HG03066 (cell line): ENCODE results near the gene LRMDA.

Source experiments
- ATAC-seq: cut with Tn5 transposase; IDR thresholded peaks from one replicate; pipeline ENCODE4 v1.9.1; 2021; ENCODE audit warnings: low read depth; ENCODE audit not compliant: unreplicated experiment

LRMDA gene

DNA sequence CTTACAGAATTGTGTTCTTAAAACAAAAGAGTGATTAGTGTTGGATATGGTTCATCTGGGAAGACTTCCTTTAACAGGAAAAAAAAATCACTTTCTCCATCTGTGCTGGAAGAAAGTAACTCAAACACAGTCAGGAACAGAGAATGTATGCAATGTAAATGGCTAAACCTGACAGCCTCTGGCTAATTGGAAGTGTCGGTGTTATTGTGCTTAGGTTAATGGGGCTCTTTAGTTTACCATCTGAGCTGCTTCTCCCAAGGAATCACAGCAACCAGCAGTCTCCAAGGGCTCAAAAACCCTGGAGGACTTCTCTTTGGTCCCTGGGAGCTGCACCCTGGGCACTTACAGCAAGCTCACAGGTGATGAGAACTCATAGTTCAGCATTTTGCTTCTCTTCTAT, 724.5 kb downstream of the LRMDA start:
- no peak for ATAC-seq

DNA sequence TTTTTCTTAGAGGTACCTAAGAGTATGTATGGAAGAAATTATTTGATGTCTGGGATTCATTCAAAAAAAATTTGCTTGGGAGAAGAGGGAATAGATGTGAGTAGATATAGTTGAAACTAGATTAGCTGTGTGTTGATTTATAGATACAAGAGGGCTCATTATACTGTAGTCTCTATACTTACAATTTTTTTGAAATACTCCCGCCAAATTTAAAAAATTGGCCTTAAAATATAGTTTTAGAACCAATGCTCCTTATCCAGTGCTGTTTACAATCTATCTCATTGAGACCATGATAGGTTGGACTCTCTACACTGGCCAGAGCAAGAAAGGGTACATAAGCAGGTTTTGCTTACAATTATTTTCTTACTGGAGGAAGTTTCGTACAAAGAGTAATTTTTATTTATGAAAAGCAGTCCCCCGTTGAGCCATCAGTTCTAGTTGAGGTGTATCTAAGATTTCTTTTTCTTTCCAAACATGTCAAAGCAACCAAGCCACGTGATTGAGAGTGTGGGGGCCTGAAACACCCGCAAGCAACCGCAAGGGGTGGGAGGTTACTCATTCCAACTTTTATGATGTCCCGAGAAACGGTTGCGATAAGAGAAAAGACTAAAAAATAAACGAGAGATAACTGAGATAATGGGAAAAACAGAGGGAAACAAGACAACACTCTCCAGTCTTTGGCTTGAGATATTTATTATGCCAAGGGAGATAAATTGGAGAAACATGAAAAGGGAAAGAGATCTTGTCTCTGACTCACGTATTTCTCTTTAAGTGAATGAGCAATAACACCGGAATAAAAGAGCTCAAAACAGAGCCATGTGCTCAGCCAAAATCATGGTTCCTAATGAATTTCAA, 729.2 kb downstream of the LRMDA start:
- no peak for ATAC-seq

DNA sequence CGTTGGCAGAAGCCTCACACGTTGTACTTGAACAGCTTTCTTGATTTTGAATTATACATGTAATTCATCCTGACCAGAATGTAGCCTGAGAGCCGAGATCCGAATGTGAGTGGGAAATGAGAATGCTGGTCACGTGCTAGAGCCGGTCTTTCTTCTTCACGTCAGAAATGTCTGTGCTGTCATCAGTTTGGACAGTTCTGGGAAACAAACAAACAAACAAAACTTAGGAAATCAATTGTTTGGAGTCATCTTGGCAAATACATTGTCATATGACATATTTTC, 729.8 kb downstream of the LRMDA start:
- ATAC-seq: no peak

DNA sequence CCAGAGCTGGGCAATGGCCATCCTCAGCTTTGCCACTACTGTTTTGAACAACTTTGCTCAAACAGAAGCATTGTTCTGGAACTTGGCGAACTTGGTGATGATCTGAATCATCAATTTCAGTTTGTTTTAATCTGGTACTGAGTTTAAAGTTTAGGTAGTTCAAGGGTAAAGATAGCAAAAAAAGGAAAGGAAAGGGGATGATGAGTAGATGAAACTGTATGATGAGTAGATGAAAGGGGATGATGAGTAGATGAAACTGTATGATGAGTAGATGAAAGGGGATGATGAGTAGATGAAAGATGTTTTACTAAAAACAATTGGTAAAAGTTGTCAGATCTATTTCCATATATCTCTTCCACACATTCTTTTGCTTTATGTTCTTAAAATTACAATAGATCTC, 737.0 kb downstream of the LRMDA start:
- ATAC-seq: no peak

DNA sequence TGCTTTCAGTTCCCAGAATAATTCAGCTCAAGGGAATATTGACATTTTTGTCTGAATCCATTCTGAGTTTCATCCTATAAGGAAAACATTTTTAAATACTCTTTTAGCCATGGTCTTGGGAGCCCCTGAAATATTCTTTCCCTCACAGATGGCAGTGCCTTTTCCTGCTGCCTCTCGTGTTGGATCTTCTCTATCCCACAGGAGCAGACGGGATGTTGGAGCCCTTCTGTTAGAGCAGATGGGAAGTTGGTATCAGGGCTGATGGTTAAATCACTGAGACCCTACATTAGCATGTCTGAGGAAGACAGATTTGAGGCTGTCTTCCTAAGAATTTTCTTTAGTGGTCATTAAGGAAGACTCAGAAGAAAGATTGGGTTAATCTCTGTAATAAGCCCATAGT, 737.8 kb downstream of the LRMDA start:
- no peak for ATAC-seq

DNA sequence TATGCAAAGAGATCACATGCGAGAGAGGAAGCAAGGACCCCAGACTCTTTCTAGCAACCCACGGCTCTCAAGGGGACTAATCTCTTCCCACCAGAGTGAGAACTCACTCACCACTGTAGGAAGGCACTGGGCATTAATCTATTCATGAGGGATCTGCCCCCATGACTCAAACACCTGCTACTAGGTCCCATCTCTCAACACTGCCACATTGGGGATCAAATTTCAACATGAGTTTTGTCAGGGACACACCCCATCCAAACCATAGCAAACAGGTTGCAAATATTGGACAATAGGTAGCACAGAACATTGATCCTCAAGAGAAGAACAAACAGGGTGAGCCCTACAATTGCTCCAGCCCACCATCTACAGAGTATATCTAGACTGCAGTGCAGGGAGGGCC, 740.6 kb downstream of the LRMDA start:
- ATAC-seq: no peak

DNA sequence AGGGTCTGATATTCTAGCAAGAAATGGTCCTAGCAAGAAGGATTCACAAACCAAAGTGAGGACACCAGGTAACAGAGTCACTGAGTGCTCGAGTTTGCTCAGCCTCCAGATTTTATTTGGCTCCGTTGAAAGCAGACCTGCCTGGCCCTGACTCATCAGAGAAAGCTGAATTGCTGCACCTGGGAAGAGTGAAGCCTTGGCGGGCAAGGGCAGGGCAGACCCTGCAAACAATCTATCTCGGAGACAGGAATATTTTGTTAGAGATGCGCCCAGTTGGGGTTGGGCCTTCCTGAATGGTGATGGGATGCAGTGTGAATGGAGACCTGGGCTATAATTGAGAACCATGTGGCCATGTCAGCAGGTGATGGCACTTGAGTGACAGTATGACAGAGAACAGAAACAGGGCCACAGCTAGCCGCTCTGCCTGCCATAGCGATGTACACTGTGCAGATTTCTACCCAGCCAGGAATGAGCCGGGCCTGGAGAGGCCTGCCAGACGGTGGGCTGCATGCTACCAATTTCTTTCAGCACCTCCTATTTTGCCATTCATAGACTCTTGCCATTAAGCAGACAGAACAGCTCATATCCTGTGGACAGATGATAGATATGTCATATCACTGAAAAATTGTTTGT, 744.2 kb downstream of the LRMDA start:
- no peak for ATAC-seq

DNA sequence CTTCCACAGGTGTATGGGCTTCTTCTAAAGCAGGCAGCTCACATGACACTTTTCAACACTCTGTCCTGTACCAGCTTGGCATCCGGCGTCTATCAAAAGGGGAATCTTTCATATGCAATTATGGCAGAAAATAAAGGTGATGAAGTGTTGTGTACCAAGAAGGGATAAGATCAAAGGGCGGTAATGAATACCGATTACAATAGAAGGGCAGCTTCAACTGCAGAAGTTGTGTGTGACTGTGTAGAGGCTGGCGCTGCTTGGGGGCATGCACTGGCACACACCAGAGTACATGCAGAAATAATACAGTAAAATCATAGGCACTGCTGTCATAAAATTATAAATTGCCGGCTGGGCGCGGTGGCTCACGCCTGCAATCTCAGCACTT, 744.7 kb downstream of the LRMDA start:
- no peak for ATAC-seq

DNA sequence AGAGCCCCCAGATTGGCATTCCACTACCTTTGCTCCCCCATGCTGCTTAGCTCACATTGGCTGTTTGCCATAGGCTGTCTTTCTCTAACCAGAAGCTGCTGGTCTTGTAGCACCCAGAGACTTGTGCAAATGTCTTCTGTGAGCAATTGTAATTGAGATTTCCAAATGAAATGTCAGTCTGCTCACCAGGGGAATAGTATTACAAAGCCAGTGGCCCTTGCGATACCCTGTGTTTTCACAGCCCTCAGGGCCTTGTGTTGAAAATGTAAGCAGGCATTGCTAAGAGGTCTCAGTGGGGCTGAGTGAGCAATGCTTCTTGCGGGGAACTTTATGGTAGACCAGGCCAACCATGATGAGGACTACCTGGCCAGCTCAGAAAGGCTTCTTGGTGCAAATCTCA, 746.5 kb downstream of the LRMDA start:
- no peak for ATAC-seq

DNA sequence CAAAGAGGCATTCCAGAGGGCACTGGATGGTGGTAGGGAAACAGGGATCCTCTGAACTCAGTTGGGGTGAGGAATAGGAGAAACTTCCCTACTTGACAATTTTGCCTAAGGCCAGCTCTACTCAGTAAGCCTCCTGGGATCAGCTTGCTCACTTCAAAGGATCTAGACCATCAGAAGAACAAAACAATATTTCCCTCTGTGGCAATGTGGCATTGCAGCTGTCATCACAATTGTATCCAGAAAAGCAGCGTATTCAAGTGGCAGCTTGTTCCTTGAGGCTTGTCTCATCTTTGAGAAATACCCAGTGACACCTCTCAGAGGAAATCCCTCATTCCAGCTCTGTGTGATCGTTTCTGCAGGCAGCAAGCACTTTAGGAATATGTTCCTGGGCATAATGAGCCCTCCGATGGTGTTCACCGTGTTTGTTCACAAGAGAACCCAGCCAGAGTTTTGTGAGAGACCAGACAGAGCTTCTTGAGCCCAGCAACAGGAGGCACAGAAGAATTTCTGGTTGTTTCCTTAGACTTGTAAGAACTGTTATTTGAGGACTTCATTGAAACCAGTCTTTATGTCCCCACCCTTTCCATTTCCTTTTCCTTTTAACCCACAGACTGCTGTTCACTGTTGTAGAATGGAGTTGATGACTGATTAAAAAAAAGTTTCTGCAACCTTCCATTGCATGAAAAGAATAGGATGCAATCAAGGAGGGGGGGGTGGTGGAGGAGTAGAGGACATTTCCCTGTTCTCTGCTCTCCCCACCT, 747.3 kb downstream of the LRMDA start:
- ATAC-seq: no peak

DNA sequence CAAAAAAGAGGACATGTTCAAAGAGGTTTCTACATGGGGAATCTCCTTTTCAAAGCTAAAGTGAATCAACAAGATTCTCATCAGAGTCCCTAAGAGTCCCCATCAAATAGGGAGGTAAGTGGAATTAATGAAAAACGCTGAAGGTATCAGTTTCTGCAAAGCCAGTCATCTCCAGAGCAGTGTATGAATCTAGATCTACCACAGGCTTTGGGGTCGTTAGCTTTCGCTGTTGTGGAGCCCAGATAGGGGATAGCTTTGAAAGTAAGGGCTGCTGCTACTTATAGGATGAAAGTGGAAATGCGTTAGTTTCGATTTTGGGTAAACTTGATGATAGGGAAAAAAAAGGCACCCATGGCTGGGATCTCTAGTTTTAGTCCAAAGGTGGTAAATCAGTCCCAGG, 748.4 kb downstream of the LRMDA start:
- no peak for ATAC-seq

DNA sequence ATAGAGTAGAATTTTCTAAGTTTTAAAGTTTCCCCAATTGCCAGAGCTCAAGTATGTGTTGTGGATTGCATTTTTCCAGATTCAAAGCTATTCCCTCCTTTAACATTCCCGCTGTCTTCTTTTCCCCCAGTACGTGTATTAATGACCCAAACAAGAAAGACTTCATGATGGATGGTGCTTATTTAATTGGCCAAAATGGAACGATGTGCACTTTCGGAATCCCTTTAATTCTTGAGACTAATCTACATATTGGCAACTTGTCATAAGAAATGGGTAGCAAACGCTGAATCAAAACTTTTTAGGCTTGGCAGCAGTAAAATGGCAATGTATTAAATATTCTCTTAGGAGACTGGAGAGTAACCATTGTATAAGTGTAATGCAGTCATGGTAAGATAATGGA, 753.2 kb downstream of the LRMDA start:
- no peak for ATAC-seq

DNA sequence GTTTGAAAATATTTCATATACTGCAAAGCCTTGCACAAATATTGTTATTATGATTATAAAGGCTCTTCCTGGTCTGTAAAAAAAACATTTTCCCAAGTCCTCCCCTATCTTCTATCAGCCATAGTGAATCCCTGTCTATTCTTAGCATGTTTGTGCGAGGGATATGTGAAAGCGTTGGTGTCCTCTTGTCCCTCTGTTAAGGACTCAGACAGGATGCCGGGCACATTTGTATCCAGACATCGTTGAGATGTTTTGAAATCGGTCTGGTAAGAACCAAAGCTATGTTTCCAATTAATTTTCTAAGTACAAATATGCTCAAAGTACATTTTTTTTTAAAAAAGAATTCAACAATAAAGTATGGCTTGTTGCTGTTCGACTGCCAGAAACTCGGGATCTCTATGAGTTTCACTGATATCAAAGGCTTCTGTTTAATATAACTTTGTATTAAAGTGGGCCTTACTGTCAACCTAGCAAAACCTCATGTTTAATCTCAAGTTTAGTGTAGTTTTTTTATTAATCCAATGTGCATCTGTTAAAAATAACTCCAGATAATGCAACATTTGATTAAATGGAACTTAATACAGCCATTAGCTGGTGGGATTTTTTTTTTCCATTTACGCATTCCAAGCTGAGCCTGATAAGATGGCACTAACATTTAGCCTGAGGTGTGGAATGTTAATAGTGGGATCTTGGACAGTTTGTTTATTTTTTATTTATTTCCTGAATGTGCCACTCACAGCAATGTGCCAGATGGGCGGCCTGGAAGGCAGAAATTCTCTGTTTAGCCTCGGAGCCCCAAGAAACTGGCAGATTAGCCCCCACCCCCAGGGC, 754.3 kb downstream of the LRMDA start:
- ATAC-seq: no peak

DNA sequence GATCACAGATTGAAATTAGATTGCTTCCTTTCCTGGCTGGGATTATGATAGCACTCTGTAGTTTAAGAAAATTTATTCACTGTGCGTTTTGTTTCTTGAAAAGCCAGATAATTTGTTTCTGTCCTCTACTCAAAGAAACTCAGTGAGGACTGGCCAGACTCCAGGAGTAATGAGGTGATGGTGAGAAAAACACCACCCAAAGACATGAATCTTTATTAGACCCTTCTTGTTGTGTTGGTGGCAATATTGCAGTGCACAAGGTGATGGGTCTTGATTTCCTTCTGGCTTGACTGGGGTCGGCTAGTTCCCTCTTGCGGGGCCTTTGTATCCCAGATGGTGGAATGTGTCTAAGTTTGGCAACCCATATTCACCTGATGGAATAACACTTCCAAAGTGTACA, 756.8 kb downstream of the LRMDA start:
- no peak for ATAC-seq

DNA sequence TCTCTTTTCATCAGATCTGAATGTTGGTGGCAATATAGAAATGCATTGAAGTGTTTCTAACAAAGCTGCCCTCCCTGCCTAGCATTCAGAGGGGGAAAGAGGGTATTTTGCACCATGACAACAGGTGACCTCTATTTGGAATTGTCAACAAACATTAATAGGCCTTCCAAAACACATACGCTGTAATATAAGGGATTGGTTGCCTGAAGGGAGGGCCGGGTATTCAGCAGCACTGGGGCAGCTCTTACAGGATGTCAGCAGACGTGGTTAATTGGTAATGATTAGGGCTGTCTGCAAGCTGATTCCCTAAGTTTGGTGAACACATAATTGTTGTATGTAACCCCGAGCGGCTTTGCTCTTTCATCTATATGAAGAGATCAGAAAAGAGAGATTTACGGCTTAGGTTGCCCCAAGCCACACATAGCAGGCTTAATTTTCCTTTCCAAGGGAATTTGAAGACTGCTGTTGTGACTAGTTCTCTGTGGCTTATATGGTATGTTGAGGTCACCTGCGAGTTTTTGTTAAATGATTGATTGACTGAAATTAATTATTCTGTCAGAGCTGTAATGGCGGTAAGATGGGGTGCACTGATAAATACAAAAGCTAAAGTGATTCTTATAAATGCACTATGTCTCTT, 759.3 kb downstream of the LRMDA start:
- ATAC-seq: no peak

DNA sequence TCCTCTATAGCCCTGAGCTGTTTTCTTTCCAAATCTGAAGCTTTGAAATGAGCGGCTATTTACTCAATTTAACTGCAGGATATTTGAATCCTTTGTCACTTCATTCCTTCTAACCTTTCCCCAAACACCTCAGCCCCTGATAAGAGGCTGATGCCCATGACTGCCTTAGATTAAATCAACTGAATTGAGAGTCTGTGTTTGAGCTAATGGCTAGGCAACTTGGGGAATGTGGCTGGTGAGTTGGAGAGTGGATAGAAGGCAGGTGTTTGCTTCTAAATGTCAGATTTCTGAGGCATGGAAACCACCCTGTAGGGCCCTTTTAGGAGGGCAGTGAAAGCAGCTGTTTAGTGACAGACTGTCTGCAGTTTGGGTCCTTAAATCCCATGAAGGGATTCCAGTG, 759.9 kb downstream of the LRMDA start:
- ATAC-seq: no peak

DNA sequence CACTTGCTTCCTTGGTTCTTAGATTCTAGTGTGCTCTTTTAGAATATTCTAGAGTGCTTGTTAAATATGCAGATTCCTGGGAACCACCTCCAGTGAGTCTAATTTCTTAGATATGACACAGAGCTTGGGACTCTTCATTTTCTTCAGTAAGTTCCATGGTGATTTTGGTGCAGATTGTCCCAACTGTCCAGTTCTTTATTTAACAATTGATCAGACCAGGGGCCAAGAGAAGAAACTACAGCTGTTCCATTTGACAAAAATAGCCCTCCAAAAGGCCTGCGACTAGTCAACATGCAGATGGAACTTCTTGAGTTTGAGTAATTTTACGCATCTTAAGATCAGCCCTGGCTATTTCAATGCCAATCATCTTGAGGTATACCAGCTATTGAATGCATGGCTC, 760.7 kb downstream of the LRMDA start:
- ATAC-seq: no peak

DNA sequence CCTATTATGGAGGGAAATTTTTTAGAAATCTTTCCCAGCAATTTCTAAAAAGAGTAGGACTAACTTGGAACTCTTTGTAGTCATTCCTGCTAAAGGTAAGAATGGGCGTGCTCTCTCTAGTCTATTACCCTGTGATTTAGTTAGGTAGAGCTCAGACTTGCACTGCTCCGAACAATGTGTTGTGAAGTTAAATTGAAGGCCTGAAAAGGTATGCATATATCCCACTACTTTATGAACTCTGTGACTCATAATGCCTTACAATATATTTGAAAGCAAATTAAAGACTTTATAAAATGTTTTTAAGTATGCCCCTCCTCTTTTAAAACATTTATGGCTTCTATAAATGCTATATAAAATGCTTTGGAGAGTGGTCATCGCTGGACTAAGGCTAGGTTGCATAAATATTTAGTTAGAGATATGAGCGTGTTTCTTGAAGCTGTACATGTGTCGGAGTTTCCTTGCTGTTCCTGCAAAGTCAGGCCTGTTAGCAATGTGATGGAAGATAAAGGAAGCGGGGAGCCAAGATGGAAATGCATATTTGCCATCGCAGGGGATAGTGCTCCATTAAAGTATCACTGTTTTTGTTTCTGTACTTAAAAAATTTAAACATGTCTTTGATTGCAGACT, 761.4 kb downstream of the LRMDA start:
- ATAC-seq: no peak

DNA sequence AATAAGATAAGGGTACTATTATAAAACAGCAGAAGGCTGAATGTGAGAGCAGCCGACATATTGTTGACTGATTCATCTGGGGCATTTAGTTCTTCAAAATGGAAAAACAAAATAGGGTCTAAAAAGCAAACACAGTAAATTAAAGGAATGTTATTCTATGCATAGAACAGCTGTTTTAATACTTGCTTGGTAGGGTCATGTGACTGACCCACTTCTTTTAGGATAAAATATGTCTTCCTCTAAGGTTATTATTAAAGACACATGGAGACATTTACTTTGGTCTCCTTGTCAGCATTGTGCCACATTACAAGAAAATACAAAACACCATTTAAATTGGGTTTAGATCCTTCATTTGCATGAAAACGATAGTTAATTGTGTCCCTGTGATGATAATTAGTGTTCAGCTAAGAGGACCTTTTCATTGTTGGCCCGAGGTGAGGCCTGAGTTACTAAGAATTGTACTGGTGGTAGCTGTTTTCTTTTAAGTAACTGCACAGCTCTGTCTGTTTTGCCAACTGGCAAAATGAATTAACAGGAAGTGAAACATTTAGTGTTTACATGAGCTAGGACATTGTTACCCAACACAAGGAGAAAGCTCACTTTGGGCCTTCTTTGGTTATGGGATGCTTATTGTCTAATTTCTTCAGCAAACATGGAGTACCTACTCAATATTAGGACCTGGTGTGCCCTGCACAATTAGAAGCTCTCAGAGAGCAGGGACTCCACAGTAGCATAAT, 764.4 kb downstream of the LRMDA start:
- ATAC-seq: no peak
